OCI-LY7 (cell line): ENCODE data around the gene NAALADL2. TPM values are rescaled to one million over a fixed set of nuclear protein-coding genes. Genes with fewer than 3 reads are reported as not detected.

ENCODE experiments used
- BruUV-seq: library from RNA; stranded (reverse); fragments of 400-500 nt; replicated peaks from 2 replicates; lab custom pipeline; 2021; lab: Mats Ljungman, UMichigan
- CTCF ChIA-PET: fragments of 300-600 bp; sonication (Branson Sonifier 250); formaldehyde crosslinking; loops from one replicate; lab custom pipeline; 2022; ENCODE audit warnings: antibody characterized with exemption; ENCODE audit not compliant: unreplicated experiment; lab: Charles Lee
- POLR2A ChIA-PET: fragments of 300-600 bp; sonication (Branson Sonifier 250); formaldehyde crosslinking; loops from one replicate; lab custom pipeline; 2022; ENCODE audit warnings: antibody characterized with exemption; lab: Charles Lee
- DNase-seq: peaks from one replicate; pipeline ENCODE4 v3.0.0-alpha.2; 2015; ENCODE audit warnings: low spot score
- H2AFZ ChIP-seq: fragments of 200-600 bp; sonication (generic), shearing (Covaris generic); 2 replicates; pipeline ENCODE4 v1.6.1; 2014; ENCODE audit warnings: mild to moderate bottlenecking, antibody characterized with exemption, low read length, moderate library complexity
- H3K27ac ChIP-seq: fragments of 200-600 bp; sonication (generic); 2 replicates; pipeline ENCODE4 v1.5.1; 2014; ENCODE audit warnings: mixed run types, low read depth, mild to moderate bottlenecking, moderate library complexity, low read length, inconsistent platforms; ENCODE audit not compliant: poor library complexity, severe bottlenecking
- H3K36me3 ChIP-seq: fragments of 200-600 bp; sonication (generic); 2 replicates; pipeline ENCODE4 v1.6.1; 2014; ENCODE audit warnings: mild to moderate bottlenecking, antibody characterized with exemption, low read length, moderate library complexity, mixed read lengths; ENCODE audit not compliant: insufficient read depth
- H3K4me1 ChIP-seq: fragments of 200-600 bp; sonication (generic); 2 replicates; pipeline ENCODE4 v1.5.1; 2014; ENCODE audit warnings: mild to moderate bottlenecking, low read length; ENCODE audit not compliant: insufficient read depth, poor library complexity, severe bottlenecking
- H3K4me2 ChIP-seq: fragments of 200-600 bp; sonication (generic); 2 replicates; pipeline ENCODE4 v1.6.1; 2014; ENCODE audit warnings: mild to moderate bottlenecking, low read length
- H3K4me3 ChIP-seq: fragments of 200-600 bp; sonication (generic); 2 replicates; pipeline ENCODE4 v1.5.1; 2014; ENCODE audit warnings: mild to moderate bottlenecking, low read depth, low read length; ENCODE audit not compliant: poor library complexity, severe bottlenecking
- H3K79me2 ChIP-seq: fragments of 200-600 bp; sonication (generic); 2 replicates; pipeline ENCODE4 v1.6.1; 2016; ENCODE audit warnings: low read depth, mild to moderate bottlenecking, low read length, moderate library complexity, mixed read lengths; ENCODE audit not compliant: insufficient read depth
- H3K9me2 ChIP-seq: fragments of 200-600 bp; sonication (generic); 2 replicates; pipeline ENCODE4 v1.6.1; 2016; ENCODE audit warnings: mild to moderate bottlenecking, low read length, mixed read lengths; ENCODE audit not compliant: insufficient read depth
- H3K9me3 ChIP-seq: fragments of 200-600 bp; sonication (generic); 2 replicates; pipeline ENCODE4 v1.6.1; 2014; ENCODE audit warnings: mild to moderate bottlenecking, mixed run types, low read length, mixed read lengths
- H4K20me1 ChIP-seq: fragments of 200-600 bp; sonication (generic); 2 replicates; pipeline ENCODE4 v1.6.1; 2014; ENCODE audit warnings: mild to moderate bottlenecking, antibody characterized with exemption, low read length, moderate library complexity, mixed read lengths; ENCODE audit not compliant: insufficient read depth
- CTCF ChIP-seq: fragments of 200-600 bp; sonication (generic); conservative IDR thresholded peaks from 2 replicates; pipeline ENCODE4 v1.5.1; 2014; ENCODE audit warnings: mild to moderate bottlenecking, antibody characterized with exemption, low read length, moderate library complexity, mixed read lengths
- EZH2phosphoT487 ChIP-seq: fragments of 200-600 bp; sonication (generic); IDR thresholded peaks from 2 replicates; pipeline ENCODE4 v1.6.1; 2018; ENCODE audit warnings: low read depth, borderline replicate concordance, mild to moderate bottlenecking, mixed run types, antibody characterized with exemption, low read length, moderate library complexity, mixed read lengths
- intact Hi-C: fragments of 100-400 bp; cut with micrococcal nuclease; formaldehyde crosslinking; loops from one replicate; pipeline ENCODE4 v1.10.0; 2022; ENCODE audit not compliant: unreplicated experiment
- total RNA-seq, 2 experiments: library from RNA; depleted of rRNA in 1 of 2; stranded (reverse); fragments of >200 nt in 1 of 2; shearing (Covaris generic) in 1 of 2; gene quantifications; 2 replicates each; pipeline ENCODE4 v1.2.3, GENCODE V29; 2014 to 2022

The NAALADL2 gene
- total RNA-seq, 2 experiments from 2014 or later, result 0.25 to 0.70 TPM

- Histone ChIP-seq H3K79me2 (no peaks in the 10 kb centered on the region), H3K9me2 (no peaks in the 10 kb centered on the region), H3K27ac (no peak overlapping the region), H3K36me3 (no peaks in the 10 kb centered on the region), H3K9me3 (no peaks in the 10 kb centered on the region), H3K4me1 (no peaks in the 10 kb centered on the region), H3K4me3 (no peak overlapping the region), H3K4me2 (no peak overlapping the region), H4K20me1 (no peaks in the 10 kb centered on the region), H2AFZ (no peak overlapping the region)
- no peak for TF ChIP-seq CTCF
- no peak for TF ChIP-seq EZH2phosphoT487
- no peak for DNase-seq
- POLR2A ChIA-PET, result interaction anchor here (0.9 kb wide), 1 partner anchor 18 kb away, joined by 7 read pairs; no protein-coding TSS in a partner anchor
- CTCF ChIA-PET, result no interaction called here
- no TSS peak for BruUV-seq
- intact Hi-C loops, result no loop called here
These were observed 415.5 kb downstream of the NAALADL2 start for GRCh38 chr3:175274474-175275218.

GRCh38 chr3:175278680-175279079 is 419.5 kb downstream of the NAALADL2 start:
- intact Hi-C loops, result no loop called here
- H3K9me3 ChIP-seq, result no peaks in the 10 kb centered on the region
- BruUV-seq, result no TSS peak
- H3K4me2 ChIP-seq, result no peak overlapping the region
- H3K4me3 ChIP-seq, result no peak overlapping the region
- H3K79me2 ChIP-seq, result no peaks in the 10 kb centered on the region
- H3K4me1 ChIP-seq, result no peaks in the 10 kb centered on the region
- no peak for DNase-seq
- H3K27ac ChIP-seq, result no peak overlapping the region
- no peaks in the 10 kb centered on the region for H4K20me1 ChIP-seq
- no peak overlapping the region for H2AFZ ChIP-seq
- ChIA-PET CTCF (no interaction called here), POLR2A (interaction anchor here (0.7 kb wide), 1 partner anchor 260 kb away, joined by 3 read pairs; no protein-coding TSS in a partner anchor)
- no peaks in the 10 kb centered on the region for H3K36me3 ChIP-seq
- no peaks in the 10 kb centered on the region for H3K9me2 ChIP-seq
- no peak for TF ChIP-seq EZH2phosphoT487
- TF ChIP-seq CTCF, result no peak

- ChIA-PET POLR2A (interaction anchor here (0.6 to 0.7 kb wide), 2 partner anchors 135 to 261 kb away, joined by 3 read pairs; no protein-coding TSS in a partner anchor), CTCF (no interaction called here)
- no peaks in the 10 kb centered on the region for H3K9me2 ChIP-seq
- no peak overlapping the region for H3K4me3 ChIP-seq
- no peaks in the 10 kb centered on the region for H3K9me3 ChIP-seq
- TF ChIP-seq CTCF, result no peak
- no peak for TF ChIP-seq EZH2phosphoT487
- H2AFZ ChIP-seq, result no peak overlapping the region
- no peaks in the 10 kb centered on the region for H3K79me2 ChIP-seq
- no peak for DNase-seq
- no peaks in the 10 kb centered on the region for H3K4me1 ChIP-seq
- H3K4me2 ChIP-seq, result no peak overlapping the region
- no TSS peak for BruUV-seq
- H4K20me1 ChIP-seq, result no peaks in the 10 kb centered on the region
- H3K27ac ChIP-seq, result no peak overlapping the region
- no peaks in the 10 kb centered on the region for H3K36me3 ChIP-seq
- intact Hi-C loops, result no loop called here
These were observed 420.3 kb downstream of the NAALADL2 start for GRCh38 chr3:175279457-175279856.
